Fibroblast of lung (primary cell): ENCODE data around the gene CAPN12.

Experiments used
- CTCF ChIP-seq, 2 donors: IDR thresholded peaks in 1 of 2; conservative IDR thresholded peaks in 1 of 2; 1 replicate in 1 of 2; 2 replicates in 1 of 2; pipeline ENCODE4 v1.5.1; 2011 to 2012; ENCODE audit warnings: low read length in 2 of 2, control low read depth in 1 of 2, inconsistent platforms in 1 of 2, low read depth in 1 of 2, mild to moderate bottlenecking in 1 of 2
- EZH2 ChIP-seq: IDR thresholded peaks from 2 replicates; pipeline ENCODE4 v1.5.1; 2012; ENCODE audit warnings: low read length, control low read depth, mild to moderate bottlenecking; ENCODE audit errors: missing control alignments

- TF ChIP-seq CTCF (conservative IDR thresholded peaks at IDR 0.05 in 1 of 2, IDR thresholded peaks at IDR 0.05 in 1 of 2; ENCODE audit: low read depth in 1 of 2, low read length in 2 of 2), result no peak
- TF ChIP-seq EZH2, result no peak
Observed at GRCh38 chr19:38682195-38682867, 61.9 kb downstream of the CAPN12 start.
